Measurements from ENCODE around the gene NADK.

DNA sequence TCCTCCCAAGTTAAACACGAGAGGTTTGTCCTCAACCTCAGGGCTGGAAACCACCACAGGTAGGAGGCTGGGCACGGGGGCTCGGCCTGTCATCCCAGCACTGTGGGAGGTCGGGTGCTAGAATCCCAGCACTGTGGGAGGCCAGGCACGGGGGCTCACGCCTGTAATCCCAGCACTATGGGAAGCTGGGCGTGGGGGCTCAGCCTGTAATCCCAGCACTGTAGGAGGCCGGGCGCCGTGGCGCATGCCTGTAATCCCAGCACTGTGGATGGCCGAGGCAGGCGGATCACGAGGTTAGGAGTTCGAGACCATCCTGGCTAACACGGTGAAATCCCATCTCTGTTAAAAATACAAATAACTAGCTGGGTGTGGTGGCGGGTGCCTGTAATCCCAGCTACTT, 47.4 kb downstream of the NADK start:
- TF ChIP-seq EZH2phosphoT487 (IDR thresholded peaks at IDR 0.05; ENCODE audit: insufficient read depth, low read depth): no peak
- TF ChIP-seq EZH2 (IDR thresholded peaks at IDR 0.05; ENCODE audit: insufficient read depth, poor library complexity, severe bottlenecking): no peak
